H1 (cell line): ENCODE results near the gene WDR35. TPM values are rescaled to one million over a fixed set of nuclear protein-coding genes. Genes with fewer than 3 reads are reported as not detected.

ENCODE experiments used
- CTCF ChIA-PET: fragments of 300-600 bp; sonication (Branson Sonifier 250); formaldehyde crosslinking; loops from one replicate; lab custom pipeline; 2021; ENCODE audit not compliant: partially characterized antibody; lab: Charles Lee
- POLR2A ChIA-PET: fragments of 300-600 bp; sonication (Branson Sonifier 250); formaldehyde crosslinking; loops from one replicate; lab custom pipeline; 2021; ENCODE audit warnings: inconsistent platforms; ENCODE audit not compliant: partially characterized antibody; lab: Charles Lee
- DNase-seq, 2 experiments: peaks; one replicate each; pipeline versions ENCODE4 v3.0.0 to v3.0.0-alpha.2; 2010 to 2022; ENCODE audit warnings: low spot score in 2 of 2, low read depth in 1 of 2, mixed read lengths in 1 of 2
- FAIRE-seq: peaks from 2 replicates; lab custom pipeline; 2011; peaks lifted over from hg19 to GRCh38; lab: Jason Lieb, UNC
- H2AFZ ChIP-seq: 2 replicates; pipeline ENCODE4 v1.8.1; 2012; ENCODE audit warnings: low read length, inconsistent platforms
- H2AK5ac ChIP-seq: 2 replicates; pipeline ENCODE4 v1.6.1; 2013; ENCODE audit warnings: low read depth, low read length
- H2BK120ac ChIP-seq: replicated peaks from 2 replicates; pipeline ENCODE3; 2013; ENCODE audit warnings: low read depth, low read length, inconsistent platforms
- H2BK12ac ChIP-seq: 2 replicates; pipeline ENCODE4 v1.6.1; 2013; ENCODE audit warnings: low read depth, low read length
- H2BK15ac ChIP-seq: 2 replicates; pipeline ENCODE4 v1.6.1; 2013; ENCODE audit warnings: low read length
- H2BK20ac ChIP-seq: 2 replicates; pipeline ENCODE4 v1.6.1; 2013; ENCODE audit warnings: low read length
- H2BK5ac ChIP-seq: 2 replicates; pipeline ENCODE4 v1.6.1; 2013; ENCODE audit warnings: low read depth, low read length
- H3K14ac ChIP-seq: 2 replicates; pipeline ENCODE4 v1.6.1; 2013; ENCODE audit warnings: inconsistent platforms; ENCODE audit not compliant: insufficient read length
- H3K18ac ChIP-seq: 2 replicates; pipeline ENCODE4 v1.6.1; 2013; ENCODE audit warnings: low read length; ENCODE audit errors: extremely low read depth
- H3K23ac ChIP-seq: 2 replicates; pipeline ENCODE4 v1.6.1; 2013; ENCODE audit warnings: inconsistent platforms; ENCODE audit not compliant: insufficient read length
- H3K23me2 ChIP-seq: 2 replicates; pipeline ENCODE4 v1.6.1; 2013; ENCODE audit warnings: low read depth, low read length
- H3K27ac ChIP-seq: 2 replicates; pipeline ENCODE4 v1.6.1; 2011; ENCODE audit warnings: low read depth, low read length, inconsistent platforms
- H3K27me3 ChIP-seq, 4 experiments: replicated peaks in 1 of 4; 1 replicate in 1 of 4; 2 replicates in 3 of 4; pipeline versions ENCODE4 v1.6.1 to v1.8.1; 2011 to 2013; ENCODE audit warnings: low read length in 3 of 4, mild to moderate bottlenecking in 3 of 4, inconsistent platforms in 2 of 4, mixed read lengths in 2 of 4, moderate library complexity in 1 of 4; ENCODE audit not compliant: control insufficient read depth in 3 of 4, insufficient read depth in 3 of 4; ENCODE audit errors: extremely low read depth in 1 of 4
- H3K36me3 ChIP-seq, 4 experiments: 2 replicates each; pipeline versions ENCODE4 v1.6.1 to v1.8.1; 2011 to 2013; ENCODE audit warnings: mild to moderate bottlenecking in 4 of 4, low read length in 3 of 4, moderate library complexity in 2 of 4, control low read depth in 1 of 4, inconsistent platforms in 1 of 4; ENCODE audit not compliant: insufficient read depth in 4 of 4, control insufficient read depth in 2 of 4
- H3K4ac ChIP-seq: replicated peaks from 2 replicates; pipeline ENCODE3; 2013; ENCODE audit warnings: low read length, low read depth, mixed read lengths, inconsistent platforms; ENCODE audit not compliant: insufficient read length
- H3K4me1 ChIP-seq, 4 experiments: replicated peaks in 1 of 4; 1 replicate in 1 of 4; 2 replicates in 3 of 4; pipeline versions ENCODE4 v1.6.1 to v1.8.1; 2011 to 2013; ENCODE audit warnings: low read length in 3 of 4, inconsistent platforms in 2 of 4, mixed read lengths in 1 of 4; ENCODE audit not compliant: insufficient read depth in 4 of 4, control insufficient read depth in 3 of 4
- H3K4me2 ChIP-seq, 2 experiments: 2 replicates each; pipeline versions ENCODE4 v1.6.1 to v1.8.1; 2011 to 2013; ENCODE audit warnings: low read depth in 2 of 2, low read length in 2 of 2, control low read depth in 1 of 2, inconsistent platforms in 1 of 2, mild to moderate bottlenecking in 1 of 2; ENCODE audit not compliant: insufficient read depth in 1 of 2
- H3K4me3 ChIP-seq, 4 experiments: fragments of 200-600, 300-600 bp in 1 of 4; sonication (generic), shearing (Covaris generic), sonication (Bioruptor Twin) in 1 of 4; 2 replicates each; pipeline versions ENCODE4 v1.5.1 to v1.8.1; 2011 to 2016; ENCODE audit warnings: low read length in 4 of 4, low read depth in 3 of 4, control low read depth in 2 of 4, inconsistent platforms in 2 of 4, mild to moderate bottlenecking in 2 of 4, mixed read lengths in 1 of 4, moderate library complexity in 1 of 4; ENCODE audit not compliant: insufficient read depth in 2 of 4; ENCODE audit errors: extremely low read depth in 1 of 4
- H3K56ac ChIP-seq: replicated peaks from 2 replicates; pipeline ENCODE3; 2013; ENCODE audit warnings: low read depth, mild to moderate bottlenecking, mixed read lengths, low read length, inconsistent platforms; ENCODE audit not compliant: insufficient read length
- H3K79me1 ChIP-seq: 2 replicates; pipeline ENCODE4 v1.6.1; 2013; ENCODE audit warnings: low read depth, low read length, control low read depth
- H3K79me2 ChIP-seq, 2 experiments: 2 replicates each; pipeline versions ENCODE4 v1.6.1 to v1.8.1; 2012 to 2013; ENCODE audit warnings: low read length in 2 of 2, mild to moderate bottlenecking in 2 of 2, inconsistent platforms in 1 of 2; ENCODE audit not compliant: insufficient read depth in 2 of 2, control insufficient read depth in 1 of 2
- H3K9ac ChIP-seq, 4 experiments: replicated peaks in 1 of 4; 1 replicate in 1 of 4; 2 replicates in 3 of 4; pipeline versions ENCODE4 v1.6.1 to v1.8.1; 2011 to 2013; ENCODE audit warnings: low read depth in 3 of 4, low read length in 3 of 4, control low read depth in 2 of 4, mild to moderate bottlenecking in 2 of 4, moderate library complexity in 2 of 4, inconsistent platforms in 1 of 4; ENCODE audit errors: extremely low read depth in 1 of 4
- H3K9me3 ChIP-seq, 2 experiments: 2 replicates each; pipeline versions ENCODE4 v1.6.1 to v1.8.1; 2012 to 2013; ENCODE audit warnings: mild to moderate bottlenecking in 2 of 2, moderate library complexity in 2 of 2, control low read depth in 1 of 2, inconsistent platforms in 1 of 2, low read depth in 1 of 2, low read length in 1 of 2, mixed read lengths in 1 of 2; ENCODE audit not compliant: insufficient read depth in 2 of 2
- H4K20me1 ChIP-seq, 2 experiments: replicated peaks in 1 of 2; 2 replicates each; pipeline versions ENCODE3 to v1.8.1; 2011 to 2013; ENCODE audit warnings: inconsistent platforms in 2 of 2, low read length in 2 of 2, mild to moderate bottlenecking in 1 of 2; ENCODE audit not compliant: insufficient read depth in 2 of 2, control insufficient read depth in 1 of 2
- H4K5ac ChIP-seq: 2 replicates; pipeline ENCODE4 v1.6.1; 2013; ENCODE audit warnings: low read length, low read depth, mixed read lengths, inconsistent platforms; ENCODE audit not compliant: insufficient read length
- H4K8ac ChIP-seq: 2 replicates; pipeline ENCODE4 v1.8.0; 2013; ENCODE audit warnings: mild to moderate bottlenecking, moderate library complexity, low read length, inconsistent platforms; ENCODE audit not compliant: insufficient read depth; ENCODE audit errors: extremely low read depth
- H4K91ac ChIP-seq: replicated peaks from 2 replicates; pipeline ENCODE3; 2013; ENCODE audit warnings: low read length, mixed read lengths, inconsistent platforms; ENCODE audit not compliant: insufficient read length
- ASH2L ChIP-seq: fragments of 200-600, 300-600 bp; sonication (generic); IDR thresholded peaks from one replicate; pipeline ENCODE4 v1.7.1; 2017; ENCODE audit warnings: low read length
- CBX8 ChIP-seq: fragments of 300-800, 300-1000 bp; sonication (generic); IDR thresholded peaks from 2 replicates; pipeline ENCODE4 v1.7.1; 2016; ENCODE audit warnings: low read depth, low read length, borderline replicate concordance
- EGR1 ChIP-seq: IDR thresholded peaks from 2 replicates; pipeline ENCODE4 v1.6.1; 2011; ENCODE audit warnings: low read depth, low read length, borderline replicate concordance
- GABPA ChIP-seq: IDR thresholded peaks from 2 replicates; pipeline ENCODE4 v1.6.1; 2011; ENCODE audit warnings: mild to moderate bottlenecking, low read length, moderate library complexity, borderline replicate concordance; ENCODE audit not compliant: insufficient read depth
- GTF2F1 ChIP-seq: IDR thresholded peaks from 2 replicates; pipeline ENCODE4 v1.6.1; 2012; ENCODE audit warnings: low read depth, low read length, improper control_type of control experiment, borderline replicate concordance
- HDAC6 ChIP-seq: IDR thresholded peaks from one replicate; pipeline ENCODE4 v1.7.1; 2012; ENCODE audit warnings: low read depth, mild to moderate bottlenecking, inconsistent platforms, low read length, moderate library complexity
- JUN ChIP-seq: IDR thresholded peaks from 2 replicates; pipeline ENCODE4 v1.6.1; 2011; ENCODE audit warnings: low read depth, mild to moderate bottlenecking, improper control_type of control experiment, low read length
- SAP30 ChIP-seq: fragments of 300-600 bp; sonication (generic); IDR thresholded peaks from 2 replicates; pipeline ENCODE4 v1.7.1; 2012; ENCODE audit warnings: low read length, moderate library complexity, mild to moderate bottlenecking, inconsistent platforms; ENCODE audit not compliant: insufficient read depth, insufficient replicate concordance
- SP1 ChIP-seq: IDR thresholded peaks from 2 replicates; pipeline ENCODE4 v1.6.1; 2011; ENCODE audit warnings: low read depth, low read length
- SP4 ChIP-seq: IDR thresholded peaks from 2 replicates; pipeline ENCODE4 v1.6.1; 2012; ENCODE audit warnings: low read length, inconsistent platforms
- ZNF274 ChIP-seq: IDR thresholded peaks from 2 replicates; pipeline ENCODE4 v1.7.0; 2012; ENCODE audit warnings: low read length, borderline replicate concordance; ENCODE audit errors: extremely low read depth
- WGBS, 2 experiments: shearing (Covaris generic) in 1 of 2; methylation state at CpG; one replicate each; pipeline versions ENCODE4 v1.1.6 to v1.1.7; 2013 to 2015; ENCODE audit warnings: low lambda C conversion rate in 2 of 2, mixed read lengths in 2 of 2, inconsistent platforms in 1 of 2, low coverage in 1 of 2, missing lambda C conversion rate in 1 of 2; ENCODE audit not compliant: insufficient replicate concordance in 2 of 2, insufficient coverage in 1 of 2, insufficient read length in 1 of 2; ENCODE audit errors: extremely low coverage in 1 of 2, missing lambda C conversion rate in 1 of 2; 5-methylcytosine and 5-hydroxymethylcytosine counted together
- polyA plus RNA-seq, 7 experiments: library from polyadenylated mRNA; depleted of rRNA in 3 of 7; stranded (reverse) in 5 of 7; unstranded in 2 of 7; fragments of >200 nt in 5 of 7; fragments of 200-250 nt in 2 of 7; gene quantifications; 1 replicate in 5 of 7; 2 replicates in 1 of 7; 4 replicates in 1 of 7; pipeline versions ENCODE4 v1.2.1 to v1.2.3, GENCODE V29; 2011 to 2013; ENCODE audit warnings: missing spikeins in 2 of 7, mixed read lengths in 2 of 7
- total RNA-seq: library from RNA; stranded (reverse); fragmentation: NEBNext Ultra II Directional; extraction: Animal tissue kit (Norgen Biotek cat#: 25700); gene quantifications from 2 replicates; pipeline ENCODE4 v1.2.1, GENCODE V29; 2021
- TF ChIP-seq, protein P1 (sequence below): IDR thresholded peaks from 2 replicates; pipeline ENCODE4 v1.6.1; 2012; ENCODE audit warnings: inconsistent platforms

Gene WDR35
- total and polyA plus RNA-seq, 2 of the 8 experiments (the other 6 are each of a cell fraction or from before 2014, with no cell fraction given), result 9.0 to 25.5 TPM

GRCh38 chr2:19866771-19867170, 123.1 kb downstream of the WDR35 start:
- Histone ChIP-seq H3K4me3 (no peak overlapping the region), H2BK12ac (no peak overlapping the region), H4K5ac (no peak overlapping the region), H2BK15ac (no peak overlapping the region)
- DNase-seq, result no peak
- 89% methylated on average over 2 of the region's 2 CpGs; no CpG with 5 or more reads in 1 of the 2 experiments for WGBS, 2 experiments
- TF ChIP-seq SP1 (no peak), GABPA (no peak), JUN (no peak), SP4 (no peak), ASH2L (no peak), HDAC6 (no peak), EGR1 (no peak), CBX8 (no peak), SAP30 (no peak), ZNF274 (no peak), GTF2F1 (no peak)
- TF ChIP-seq, protein P1, sequence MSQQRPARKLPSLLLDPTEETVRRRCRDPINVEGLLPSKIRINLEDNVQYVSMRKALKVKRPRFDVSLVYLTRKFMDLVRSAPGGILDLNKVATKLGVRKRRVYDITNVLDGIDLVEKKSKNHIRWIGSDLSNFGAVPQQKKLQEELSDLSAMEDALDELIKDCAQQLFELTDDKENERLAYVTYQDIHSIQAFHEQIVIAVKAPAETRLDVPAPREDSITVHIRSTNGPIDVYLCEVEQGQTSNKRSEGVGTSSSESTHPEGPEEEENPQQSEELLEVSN, result no peak
- TF ChIP-seq, all 59 proteins: peak for 0
- Histone ChIP-seq H4K20me1 (no peaks in the 10 kb centered on the region), H3K23me2 (peaks cover 6% of the 10 kb centered on the region; the same call in 1 of the 2 replicates), H2BK20ac (no peak overlapping the region), H4K8ac (no peak overlapping the region), H3K27ac (no peak overlapping the region), H4K91ac (no peak overlapping the region), H3K56ac (no peak overlapping the region), H3K79me2 (no peaks in the 10 kb centered on the region), H2BK120ac (no peak overlapping the region), H3K4me1 (peaks cover 0 to 6% (median 2%) of the 10 kb centered on the region in 4 experiments; a peak in 3 of 7 replicates), H2AK5ac (no peak overlapping the region), H2BK5ac (no peak overlapping the region), H3K18ac (no peak overlapping the region), H3K4ac (no peak overlapping the region), H3K9ac (no peak overlapping the region), H3K9me3 (no peaks in the 10 kb centered on the region), H3K27me3 (peaks cover 0 to 26% (median 24%) of the 10 kb centered on the region in 4 experiments; a peak in 6 of 7 replicates), H2AFZ (no peak overlapping the region), H3K14ac (no peak overlapping the region), H3K23ac (no peak overlapping the region), H3K4me2 (no peak overlapping the region), H3K79me1 (no peaks in the 10 kb centered on the region), H3K36me3 (no peaks in the 10 kb centered on the region)
- POLR2A ChIA-PET, result no interaction called here
- no peak for FAIRE-seq
- CTCF ChIA-PET, result interaction anchor here (0.9 to 1.2 kb wide), 3 partner anchors 109 to 516 kb away, joined by 3 read pairs; no protein-coding TSS in a partner anchor
